ENCODE data around the gene KIAA0040.

The KIAA0040 gene

DNA sequence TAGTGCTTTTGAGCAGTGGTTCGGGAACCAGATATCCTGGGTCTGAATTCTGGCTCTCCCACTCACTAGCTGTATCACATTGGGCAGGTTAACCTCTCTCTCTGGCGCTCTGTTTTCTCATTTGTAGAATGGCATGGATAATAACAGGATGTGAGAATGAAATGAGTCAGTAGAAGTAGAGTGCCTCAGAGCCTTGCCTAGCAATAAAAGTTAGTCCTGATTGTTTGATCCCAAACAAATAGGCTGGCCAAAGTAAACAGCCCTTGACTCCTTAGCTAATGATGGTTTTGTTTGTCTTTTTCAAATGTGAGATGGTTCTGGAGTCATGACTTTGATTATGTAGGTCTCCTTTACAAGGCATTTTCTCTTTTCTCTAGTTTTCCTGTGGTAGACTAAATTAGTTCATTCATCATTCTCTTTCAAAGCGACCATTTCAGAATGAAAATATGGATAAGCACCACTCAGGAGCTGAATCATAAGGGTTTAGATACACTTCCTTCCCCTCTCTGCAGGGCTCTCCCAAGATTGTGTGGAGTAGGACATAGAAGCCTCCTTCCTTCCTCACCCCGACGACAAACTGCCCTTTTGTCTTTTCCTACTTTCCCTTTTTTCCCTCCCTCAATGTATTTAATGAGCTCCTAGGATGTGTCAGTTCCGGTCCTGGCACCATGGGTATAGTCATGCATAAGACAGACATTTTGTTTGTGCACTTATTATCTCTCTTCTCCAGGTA, 23.1 kb downstream of the KIAA0040 start:
- DNase-seq, result no peak

DNA sequence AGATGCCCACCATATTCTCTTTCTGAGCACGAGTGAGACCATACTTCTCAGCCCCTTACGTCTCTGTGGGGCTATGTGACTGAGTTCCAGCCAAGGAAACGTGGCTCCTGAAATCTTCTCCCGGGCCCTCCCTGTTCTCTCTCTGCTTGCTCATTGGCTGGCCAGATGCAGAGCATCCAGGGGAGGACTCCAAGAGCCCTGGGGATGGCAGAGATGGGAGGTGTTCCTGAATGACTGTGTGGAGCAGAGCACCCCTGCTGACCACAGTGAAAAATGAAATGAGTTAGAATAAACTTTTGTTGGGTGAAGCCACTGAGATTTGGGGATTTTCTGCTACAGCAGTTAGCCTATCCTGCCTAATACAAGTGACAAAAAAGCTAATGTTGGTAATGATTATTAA, 23.8 kb downstream of the KIAA0040 start:
- DNase-seq, result no peak

DNA sequence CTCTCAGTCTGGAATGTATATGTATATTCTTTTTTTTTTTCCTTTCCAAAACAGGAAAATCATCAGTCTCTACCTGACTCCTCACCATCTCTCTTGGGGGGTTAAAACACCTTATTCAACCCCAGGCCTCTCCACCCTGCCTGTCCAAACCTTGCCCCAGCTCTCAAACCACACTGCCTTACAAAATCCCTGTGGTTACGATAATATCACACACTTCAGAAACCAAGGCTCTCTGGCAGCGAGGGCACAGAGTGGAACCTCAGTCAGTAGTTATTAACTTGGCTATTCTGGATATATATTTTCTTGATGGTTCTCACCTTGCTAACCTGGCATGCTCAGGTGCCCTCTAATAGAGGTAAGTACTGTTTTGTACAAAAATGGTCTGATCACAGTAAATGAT, 24.7 kb downstream of the KIAA0040 start:
- DNase-seq, result no peak

DNA sequence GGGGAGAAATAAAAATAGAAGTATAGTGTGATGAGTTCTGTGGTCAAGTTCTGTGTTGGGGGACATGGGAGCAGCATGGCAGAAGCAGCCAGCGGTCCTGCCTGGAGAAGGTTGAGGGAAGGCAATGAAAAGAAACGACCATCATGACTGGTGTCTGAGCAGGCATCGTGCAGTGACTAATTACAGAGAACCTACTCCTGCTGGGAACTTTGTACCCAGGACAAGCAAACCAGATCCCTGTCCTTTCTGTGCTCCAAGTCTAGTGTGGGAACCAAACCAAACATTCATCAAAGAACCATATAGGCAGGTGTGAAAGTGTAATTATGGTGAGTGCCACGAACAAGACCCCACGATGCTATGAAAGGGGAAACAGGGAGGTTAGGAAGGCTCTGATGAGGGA, 25.8 kb downstream of the KIAA0040 start:
- DNase-seq, result no peak

DNA sequence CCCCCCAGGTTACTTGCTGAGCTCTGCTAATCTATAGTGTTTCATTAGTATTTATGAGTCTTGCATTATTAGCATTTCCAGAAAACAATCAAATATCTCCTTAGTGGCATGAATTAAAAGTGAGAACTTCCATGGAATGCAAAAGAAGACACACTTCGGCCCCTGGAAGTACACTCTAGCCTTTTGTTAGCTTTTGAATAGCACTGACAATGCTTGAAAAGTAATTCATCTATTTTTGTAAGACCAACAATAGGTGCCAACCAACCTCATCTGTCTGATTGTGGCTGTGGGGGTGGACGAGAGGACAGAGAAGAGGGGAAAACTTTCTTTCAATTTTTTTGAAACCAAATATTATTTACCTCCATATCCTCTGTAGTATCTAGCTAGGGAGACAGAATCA, 27.8 kb downstream of the KIAA0040 start:
- no peak for DNase-seq

DNA sequence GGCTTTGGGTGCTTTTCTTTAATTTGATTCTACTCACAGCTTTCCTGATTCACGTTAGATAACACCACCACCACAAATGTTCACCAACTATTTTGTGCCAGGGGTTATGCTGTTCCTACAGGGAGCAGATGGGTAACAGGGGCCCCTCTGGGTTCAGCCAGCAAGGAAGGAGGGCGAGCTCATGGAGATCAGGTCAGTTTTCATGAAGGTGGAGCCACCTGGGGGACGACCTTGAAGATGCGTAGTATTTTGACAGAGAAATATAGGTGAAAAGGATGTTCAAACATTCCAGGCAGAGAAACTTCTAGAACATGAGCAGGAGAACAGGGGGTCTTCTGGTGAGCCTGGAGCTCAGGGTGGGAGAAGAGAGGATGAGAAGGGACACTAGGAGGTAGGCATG, 28.9 kb downstream of the KIAA0040 start:
- DNase-seq, result no peak

DNA sequence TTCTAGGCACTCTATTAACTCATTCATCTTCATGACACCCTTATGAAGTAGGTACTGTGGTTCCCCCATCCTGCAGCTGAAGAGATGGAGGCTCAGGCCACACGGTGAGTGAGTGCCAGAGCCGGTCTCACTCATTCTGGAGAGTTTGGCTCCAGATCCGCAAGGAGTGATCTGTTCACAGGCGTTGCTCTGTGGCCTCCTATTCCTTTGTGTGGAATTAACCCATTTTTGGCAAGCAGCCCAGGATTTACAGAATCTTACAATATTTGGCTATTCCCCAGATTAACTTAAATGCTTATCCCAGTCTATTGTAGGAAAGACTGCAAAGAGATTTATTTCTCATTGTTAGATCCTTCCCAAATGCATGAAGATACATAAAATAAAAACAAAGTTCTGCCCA, 29.6 kb downstream of the KIAA0040 start:
- no peak for DNase-seq

DNA sequence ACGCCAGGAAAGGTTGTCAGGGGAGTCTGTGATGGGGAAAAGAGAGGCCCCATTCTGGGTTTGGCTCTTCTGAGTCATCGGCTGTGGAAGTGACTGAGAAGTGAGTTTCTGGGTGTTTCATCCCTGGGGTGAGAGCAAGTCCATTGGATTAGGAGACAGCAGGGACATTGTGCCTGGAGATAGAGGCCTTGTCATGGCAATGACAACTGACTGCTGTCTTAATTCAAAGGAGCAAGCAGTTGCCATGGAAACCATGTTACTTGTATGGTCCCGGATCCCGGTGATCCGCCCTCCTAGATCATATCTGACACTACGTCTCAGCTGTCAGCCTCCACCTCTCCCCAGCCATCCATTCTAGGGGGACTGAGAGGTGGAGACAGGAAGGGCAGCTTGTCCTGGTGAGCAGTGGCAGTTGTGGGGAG, 34.4 kb downstream of the KIAA0040 start:
- DNase-seq, result peak; percentile 31

DNA sequence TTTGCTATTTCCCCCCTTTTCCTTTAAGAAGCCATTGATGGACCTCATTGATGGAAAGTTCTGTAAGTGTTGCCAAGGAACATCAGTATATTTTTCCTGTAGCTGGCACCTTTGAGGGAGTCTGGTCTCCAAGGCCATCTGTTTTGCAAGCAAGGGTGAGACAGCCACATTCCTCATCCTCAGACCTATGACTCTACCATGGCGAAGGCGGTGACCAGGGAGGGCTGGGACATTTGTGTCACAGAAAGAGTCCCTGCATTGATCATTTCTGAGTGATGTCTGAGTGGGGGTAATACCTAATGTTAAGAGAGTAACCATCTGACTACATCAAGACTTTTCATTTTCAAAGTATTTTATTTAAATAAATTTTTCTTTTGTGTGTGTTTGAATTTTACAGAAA, 35.4 kb downstream of the KIAA0040 start:
- peak; percentile 36 for DNase-seq

DNA sequence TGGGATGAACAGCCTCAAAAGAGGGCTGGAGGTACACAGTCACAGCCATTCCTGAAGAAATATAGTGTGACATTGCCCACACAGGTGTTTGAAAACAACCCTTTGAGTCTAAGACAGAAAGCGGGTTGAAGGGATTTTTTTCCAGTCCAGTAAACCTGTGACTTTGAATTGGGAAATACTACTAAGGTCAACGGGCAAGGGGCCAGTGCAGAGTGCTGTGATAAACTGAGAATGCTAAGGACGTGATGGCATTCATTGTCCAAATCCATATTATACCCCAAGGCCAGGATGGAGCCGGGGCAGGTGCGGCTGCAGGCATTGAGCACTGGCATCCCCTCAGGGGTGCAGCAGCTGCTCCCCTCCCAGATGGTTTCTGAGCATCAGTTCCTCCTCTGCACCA, 36.6 kb downstream of the KIAA0040 start:
- DNase-seq, result no peak

DNA sequence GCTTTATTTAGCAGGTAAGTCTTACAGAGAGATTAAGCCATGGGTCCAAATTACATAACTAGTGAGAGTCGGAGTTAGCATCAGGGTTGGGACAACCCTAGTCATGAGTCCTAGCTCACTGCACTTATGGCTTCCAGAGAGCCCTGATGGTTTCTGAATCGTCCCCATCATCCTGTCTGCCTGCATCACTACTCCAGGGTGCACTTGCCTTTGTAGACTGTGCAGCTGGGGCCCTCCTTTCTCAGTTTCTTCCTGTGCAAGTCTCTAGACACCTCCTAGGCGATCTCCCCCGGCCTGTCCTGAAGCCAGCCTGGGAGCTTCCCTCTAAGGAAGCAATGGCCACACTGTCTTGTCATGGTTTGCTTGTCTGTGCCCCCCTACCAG, 37.1 kb downstream of the KIAA0040 start:
- DNase-seq, result no peak

DNA sequence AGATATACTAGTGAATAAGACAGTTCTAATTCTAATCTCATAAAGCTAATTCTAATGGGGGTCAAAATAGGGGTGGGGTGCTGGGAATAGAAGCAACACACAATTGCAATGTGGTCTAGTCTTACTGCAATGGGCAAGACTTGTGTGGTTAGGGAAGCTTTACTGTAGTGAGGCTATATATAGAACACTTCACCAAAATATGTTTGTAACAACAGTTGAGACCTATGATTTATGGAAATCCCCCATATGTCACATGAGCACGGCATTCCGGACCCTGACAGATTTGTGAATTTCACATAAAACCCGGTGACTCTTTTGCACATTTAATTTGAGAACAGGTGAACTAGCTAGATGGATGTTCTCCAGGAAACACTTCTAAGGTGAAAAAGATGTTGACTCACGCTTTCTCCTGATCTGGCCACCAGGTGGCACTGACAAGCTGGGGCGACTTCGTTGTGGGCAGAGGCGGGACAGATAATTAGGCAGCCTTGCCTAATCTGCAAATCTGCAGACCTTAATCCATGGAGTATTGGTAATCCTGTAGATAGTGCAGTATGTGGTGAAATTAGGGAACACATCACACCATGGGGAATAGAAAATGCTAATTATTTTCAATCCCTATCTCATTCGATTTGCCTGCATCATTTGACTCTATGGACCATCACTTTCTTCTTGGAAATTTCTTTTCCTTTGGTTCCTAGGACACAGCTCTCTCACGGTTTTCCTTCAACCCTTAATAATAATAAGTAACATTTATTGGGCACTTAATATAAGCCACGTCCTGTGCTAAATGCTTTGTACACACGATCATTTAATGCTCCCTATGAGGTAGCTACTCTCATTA, 37.7 kb downstream of the KIAA0040 start:
- peak; percentile 83 for DNase-seq

DNA sequence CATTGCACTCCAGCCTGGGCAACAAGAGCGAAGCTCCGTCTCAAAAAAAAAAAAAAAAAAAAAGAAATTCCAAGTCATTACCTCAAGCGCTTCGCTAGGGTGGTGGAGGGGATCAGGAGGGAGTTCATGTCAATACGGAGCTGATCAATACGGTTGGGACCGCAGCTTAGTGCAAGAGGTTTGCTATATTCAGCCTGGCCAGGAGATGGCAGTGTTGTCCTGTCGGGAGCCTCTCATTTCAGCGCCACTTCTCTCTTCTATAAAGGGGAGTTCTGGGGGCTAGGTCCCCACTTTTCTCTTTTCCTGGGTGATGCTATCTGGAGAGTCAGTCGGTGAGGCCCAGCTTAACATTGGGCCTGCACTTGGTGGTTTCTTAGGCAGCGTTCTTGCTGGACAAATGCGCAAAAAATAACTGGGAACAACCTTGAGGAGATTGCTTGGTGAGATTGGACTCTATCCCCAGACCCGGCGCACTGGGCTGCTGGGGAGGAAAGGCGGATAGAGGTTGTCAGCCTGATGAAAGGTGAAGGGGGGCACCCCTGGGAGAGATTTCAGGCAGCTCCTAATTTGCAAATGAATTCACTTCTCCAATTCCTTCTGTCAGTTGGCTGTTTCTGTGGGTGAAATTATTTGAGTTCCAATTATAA, 40.4 kb downstream of the KIAA0040 start:
- DNase-seq, result peak; percentile 77

DNA sequence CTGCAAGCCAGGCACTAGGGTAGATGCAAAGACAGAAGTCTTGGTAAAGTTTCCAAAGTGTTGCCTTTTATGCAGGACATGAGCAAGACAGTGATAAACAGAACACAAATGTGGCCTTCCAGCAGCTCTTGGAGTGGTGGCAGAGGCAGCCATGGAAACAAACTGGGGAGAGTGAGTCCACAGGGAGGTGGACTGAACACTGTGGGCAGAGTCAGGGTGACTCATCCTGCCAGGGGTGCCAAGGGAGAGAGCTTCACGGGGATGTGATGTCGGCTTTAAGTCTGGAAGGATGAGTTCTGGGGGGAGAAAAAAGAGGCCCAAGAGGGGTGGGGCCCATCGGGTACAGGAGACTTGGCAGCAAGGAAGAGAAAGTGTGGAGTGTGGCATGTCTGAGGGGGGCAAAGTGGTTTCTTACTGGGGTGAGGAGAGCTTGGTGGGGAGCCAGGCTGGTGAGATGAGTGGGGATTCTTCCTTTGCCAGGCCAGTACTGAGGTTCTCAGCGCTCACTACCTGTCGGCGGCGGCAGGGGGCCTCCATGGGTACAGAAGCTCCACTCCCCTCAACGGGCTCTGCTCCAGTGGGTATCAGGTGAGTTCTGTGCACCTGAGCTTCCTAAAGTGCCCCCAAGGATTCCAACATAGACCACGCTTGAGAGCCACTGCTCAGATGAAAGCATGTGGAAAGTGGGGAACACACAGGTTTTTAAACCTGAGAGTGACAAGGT, 41.8 kb downstream of the KIAA0040 start:
- DNase-seq, result no peak

DNA sequence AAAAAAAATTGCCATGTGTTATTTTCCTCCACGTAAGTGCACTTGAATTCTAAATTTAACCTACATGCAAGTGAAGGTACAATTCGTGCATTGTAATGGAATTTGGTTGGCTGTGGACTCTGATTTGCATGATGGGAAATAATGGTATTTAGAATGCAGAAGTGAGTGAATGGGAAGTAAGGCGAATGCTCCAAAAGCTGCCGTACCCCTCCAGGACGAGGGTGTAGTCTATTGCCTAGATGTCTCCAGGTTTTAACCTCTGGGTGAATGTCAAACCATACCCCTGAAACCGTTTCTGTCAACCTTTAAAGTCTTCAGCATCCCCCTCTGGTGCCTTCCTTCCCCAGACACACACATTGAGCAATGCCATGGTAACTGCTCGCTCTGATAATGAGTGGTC, 44.5 kb downstream of the KIAA0040 start:
- DNase-seq, result no peak

DNA sequence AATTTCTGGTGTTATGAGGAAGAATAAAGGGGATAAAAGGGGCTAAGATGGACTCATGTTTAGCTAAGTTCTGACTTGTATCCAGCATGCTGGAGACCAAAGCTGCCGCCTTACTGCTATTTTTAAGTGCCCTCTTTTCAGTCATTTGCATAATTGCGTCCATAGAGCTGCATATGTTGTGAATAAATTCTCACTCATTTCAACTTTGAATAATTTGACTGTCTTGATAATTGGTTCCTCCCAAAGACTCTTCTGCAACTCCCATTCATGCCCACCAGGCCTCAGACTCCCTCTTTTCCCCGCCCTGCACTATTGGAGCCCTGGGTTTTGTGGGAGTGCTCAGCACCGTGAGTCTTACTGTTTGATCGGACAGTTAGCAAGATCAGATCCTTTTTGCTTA, 45.0 kb downstream of the KIAA0040 start:
- no peak for DNase-seq

DNA sequence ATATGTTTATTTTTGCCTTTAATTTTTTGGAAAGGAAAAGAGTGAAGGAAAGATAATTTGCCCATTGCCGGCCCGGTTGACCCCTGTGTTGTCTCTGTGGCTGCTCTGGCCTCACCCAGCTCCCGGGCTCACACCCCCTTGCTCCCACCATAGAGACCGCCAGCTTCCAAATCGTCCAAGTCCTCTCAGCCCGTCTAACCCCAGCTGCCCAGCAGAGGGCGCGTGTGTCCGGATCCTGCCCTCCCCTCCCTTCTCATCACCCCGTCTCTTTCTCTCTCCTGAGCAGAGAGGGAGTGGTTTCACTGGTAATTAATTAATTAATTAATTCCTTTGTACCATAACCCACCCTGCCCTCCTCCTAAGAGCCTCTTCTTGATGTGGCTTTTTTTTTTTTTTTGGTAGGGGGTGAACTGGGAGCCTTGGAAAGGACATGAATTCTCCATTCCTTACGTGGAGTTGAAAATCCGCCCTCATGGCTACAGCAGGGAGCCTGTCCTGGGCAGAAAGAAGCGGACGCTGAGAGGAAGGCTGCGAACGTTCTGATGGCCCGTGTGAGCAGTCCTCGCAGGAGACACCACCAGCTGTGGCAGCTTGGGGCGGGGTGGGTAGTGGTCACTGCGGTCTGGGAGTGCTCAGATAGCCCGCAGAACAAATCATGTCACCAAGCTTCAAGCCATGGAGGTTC, 45.9 kb downstream of the KIAA0040 start:
- DNase-seq, result peak; percentile 85

DNA sequence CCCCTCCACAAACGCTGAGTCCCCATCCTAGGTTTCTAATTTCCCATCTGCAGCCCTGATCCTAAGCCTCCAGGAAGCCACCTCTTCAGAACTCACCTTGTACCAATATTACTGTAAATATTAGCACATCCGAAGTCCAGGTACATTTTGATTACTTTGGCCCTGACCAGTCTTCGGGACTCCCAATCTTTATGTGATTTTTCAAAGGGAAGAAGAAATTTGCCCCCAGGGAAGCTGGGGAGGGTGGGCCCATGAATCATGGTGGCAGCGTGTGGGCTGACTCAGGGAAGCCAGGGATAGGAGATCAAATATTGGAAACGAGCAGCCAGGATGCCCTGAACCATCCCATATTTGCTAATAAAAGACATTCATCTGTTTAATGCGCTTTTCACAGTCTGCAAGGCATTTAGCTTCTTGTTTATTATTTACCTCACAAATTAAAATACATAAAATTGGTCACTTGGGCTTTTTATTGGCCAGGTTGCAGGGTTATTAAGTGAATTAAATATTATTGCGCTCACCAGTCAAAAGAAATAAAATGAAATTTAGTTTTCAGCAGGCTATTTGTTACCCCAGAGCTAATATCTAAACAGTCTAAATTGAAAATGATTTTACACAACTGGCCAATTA, 46.6 kb downstream of the KIAA0040 start:
- DNase-seq, result no peak

DNA sequence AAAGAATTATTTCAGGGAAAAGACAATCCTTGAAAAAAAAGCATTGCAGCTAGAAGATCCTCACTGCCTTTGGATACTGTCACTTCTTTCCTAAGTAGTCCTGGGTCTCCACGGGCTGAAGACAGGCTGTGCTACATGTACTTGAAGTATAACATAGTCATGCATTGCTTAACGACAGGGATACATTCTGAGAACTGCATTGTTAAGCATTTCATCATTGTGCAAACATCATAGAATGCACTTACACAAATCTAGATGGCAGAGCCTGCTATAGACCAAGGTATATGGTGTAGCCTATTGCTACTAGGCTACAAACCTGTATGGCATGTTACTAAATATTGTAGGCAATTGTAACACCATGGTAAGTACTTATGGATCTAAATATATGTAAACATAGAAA, 54.0 kb downstream of the KIAA0040 start:
- DNase-seq, result no peak

DNA sequence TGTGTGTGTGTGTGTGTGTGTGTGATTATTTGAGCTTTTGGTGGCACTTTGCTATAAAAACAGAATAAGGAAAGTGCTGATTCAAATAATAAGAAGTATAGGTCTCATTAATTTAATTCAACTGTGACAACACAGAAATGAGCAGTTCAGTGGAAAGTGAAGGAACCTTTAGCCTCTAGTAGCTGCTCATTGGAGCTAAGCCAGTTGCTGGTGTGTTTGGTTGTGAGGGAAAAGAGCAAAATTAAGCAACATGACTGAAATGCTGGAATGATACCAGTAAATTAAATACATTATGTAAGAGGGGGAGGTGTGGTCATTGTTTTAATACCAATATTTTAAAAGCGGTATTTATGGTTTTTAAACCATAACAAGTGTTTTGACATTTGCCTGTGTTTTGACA, 55.2 kb downstream of the KIAA0040 start:
- DNase-seq, result no peak

DNA sequence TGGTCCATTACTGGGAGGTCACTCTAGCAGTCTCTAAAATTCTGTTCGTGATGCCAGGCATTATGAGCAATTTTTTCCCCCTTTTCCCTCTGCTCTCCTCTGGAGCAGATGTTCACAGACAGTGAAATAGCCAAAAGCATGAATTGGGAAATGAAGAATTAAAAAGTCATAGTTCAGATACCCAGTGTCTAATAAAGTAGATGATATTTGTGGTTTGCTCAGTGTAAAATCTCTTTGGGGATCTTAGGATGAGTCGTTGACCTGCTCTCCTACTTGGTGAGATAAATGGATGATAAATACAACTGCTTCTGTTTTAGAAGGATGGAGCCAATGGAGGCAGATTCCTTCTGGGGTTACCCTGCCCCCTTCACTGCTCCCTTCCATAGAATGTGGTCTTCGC, 56.3 kb downstream of the KIAA0040 start:
- no peak for DNase-seq

DNA sequence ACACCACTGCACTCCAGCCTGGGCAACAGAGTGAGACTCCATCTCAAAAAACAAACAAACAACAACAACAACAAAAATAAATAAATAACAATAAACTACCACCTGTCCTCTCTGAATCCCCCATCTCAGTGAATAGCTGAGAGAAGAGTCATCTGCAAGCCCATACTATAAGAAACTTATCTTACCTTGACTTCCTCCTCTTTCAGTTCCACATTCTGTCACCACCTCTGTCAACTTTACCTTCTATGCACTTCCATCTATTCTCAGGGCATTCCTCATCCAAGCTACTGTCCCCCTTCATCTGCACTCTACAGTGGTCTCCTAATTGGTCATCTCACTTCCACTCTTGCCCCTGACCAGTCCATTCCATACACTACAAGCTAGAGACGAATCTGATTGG, 58.1 kb downstream of the KIAA0040 start:
- no peak for DNase-seq

Data from activated CD4-positive, alpha-beta T cell treated with anti-CD3 and anti-CD28 coated beads for 48 hours (primary cell).